Fibroblast of peridontal ligament (primary cell): ENCODE measurements around the gene ITGAX.
"Not testable (repeated sequence)": the region's sequence is repeated elsewhere in the genome, so short reads cannot be mapped to it uniquely, and the experiment has no call there.

Experiments used
- DNase-seq: peaks from one replicate; pipeline ENCODE4 v3.0.0-alpha.2; 2010; ENCODE audit errors: extremely low read depth

ITGAX gene

DNA sequence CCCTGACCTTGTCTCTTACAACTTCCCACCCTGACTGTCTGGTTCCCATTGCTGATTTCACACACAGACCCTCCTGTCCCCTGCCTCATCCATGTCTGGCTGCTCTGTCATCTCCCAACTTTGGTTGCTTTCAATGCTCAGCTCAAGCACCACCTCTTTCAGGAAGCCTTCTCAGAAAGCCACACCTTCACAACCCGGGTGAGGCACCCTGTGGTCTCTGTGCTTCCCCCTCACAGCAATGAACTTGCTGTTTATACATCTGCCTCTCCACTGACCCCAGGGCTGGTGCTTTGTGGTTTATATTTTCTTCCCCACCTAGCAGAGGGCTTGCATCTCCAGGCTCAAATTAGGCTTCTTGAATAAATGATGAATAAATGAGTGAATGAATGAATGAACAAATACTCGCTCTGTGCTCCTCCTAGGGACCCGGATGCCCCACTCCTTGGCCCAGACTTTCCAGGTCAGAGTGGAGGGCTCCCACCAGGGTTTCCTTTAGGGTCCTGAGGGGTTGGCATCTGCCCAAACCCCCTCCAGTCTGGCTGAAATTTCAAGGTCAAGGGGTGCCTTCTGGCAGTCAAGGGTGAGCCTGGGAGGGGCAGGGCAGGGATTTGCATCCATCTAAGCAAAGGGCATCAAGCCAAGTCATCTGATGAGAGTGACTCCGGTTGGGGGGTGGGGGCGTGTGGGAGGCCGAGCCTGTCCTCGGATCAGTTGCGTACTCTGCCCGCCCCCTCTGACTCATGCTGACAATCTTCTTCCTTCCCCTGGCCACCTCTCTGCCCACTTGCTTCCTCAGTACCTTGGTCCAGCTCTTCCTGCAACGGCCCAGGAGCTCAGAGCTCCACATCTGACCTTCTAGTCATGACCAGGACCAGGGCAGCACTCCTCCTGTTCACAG lies at the start of gene ITGAX:
Gene ITGAX (plus strand): TSS at position 783 of the 898 bp plus-strand sequence. CDS start 79 bp downstream, at position 862.
- no peak for DNase-seq

DNA sequence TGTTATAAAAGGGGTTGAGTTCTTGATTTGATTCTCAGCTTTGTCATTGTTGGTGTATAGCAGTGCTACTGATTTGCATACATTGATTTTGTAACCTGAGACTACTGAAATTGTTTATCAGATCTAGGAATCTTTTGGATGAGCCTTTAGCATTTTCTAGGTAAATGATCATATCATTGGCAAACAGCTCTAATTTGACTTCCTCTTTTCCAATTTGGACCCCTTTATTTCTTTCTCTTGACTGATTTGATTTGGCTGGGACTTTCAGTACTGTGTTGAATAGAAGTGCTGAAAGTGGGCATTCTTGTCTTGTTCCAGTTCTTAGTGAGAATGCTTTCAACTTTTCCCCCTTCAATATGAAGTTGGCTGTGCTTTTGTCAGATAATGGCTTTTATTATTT lies 49.8 kb upstream of the ITGAX start:
- no peak for DNase-seq

DNA sequence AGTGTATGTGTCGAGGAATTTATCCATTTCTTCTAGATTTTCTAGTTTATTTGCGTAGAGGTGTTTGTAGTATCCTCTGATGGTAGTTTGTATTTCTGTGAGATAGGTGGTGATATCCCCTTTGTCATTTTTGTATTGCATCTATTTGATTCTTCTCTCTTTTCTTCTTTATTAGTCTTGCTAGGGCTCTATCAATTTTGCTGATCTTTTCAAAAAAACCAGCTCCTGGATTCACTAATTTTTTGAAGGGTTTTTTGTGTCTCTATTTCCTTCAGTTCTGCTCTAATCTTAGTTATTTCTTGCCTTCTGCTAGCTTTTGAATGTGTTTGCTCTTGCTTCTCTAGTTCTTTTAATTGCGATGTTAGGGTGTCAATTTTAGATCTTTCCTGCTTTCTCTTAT lies 46.6 kb upstream of the ITGAX start:
- not testable (repeated sequence) for DNase-seq

DNA sequence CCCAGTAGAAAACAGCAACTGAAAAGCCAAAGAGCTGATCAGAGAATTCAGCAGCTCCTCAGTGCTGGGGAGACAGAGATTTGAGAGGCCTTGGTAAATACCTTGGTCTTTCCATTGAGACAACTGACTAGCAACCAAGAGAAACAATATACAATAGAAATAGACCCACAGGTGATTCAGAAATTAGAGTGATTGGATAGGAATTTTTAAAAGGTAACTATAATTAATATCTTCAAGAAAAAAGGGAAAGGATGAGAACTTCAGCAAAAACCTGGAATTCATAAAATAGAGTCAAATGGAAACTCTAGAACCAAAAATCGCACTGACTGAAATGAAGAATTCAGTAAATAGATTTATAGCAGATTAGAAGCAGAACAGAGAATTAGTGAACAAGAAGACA lies 32.5 kb upstream of the ITGAX start:
- no peak for DNase-seq

DNA sequence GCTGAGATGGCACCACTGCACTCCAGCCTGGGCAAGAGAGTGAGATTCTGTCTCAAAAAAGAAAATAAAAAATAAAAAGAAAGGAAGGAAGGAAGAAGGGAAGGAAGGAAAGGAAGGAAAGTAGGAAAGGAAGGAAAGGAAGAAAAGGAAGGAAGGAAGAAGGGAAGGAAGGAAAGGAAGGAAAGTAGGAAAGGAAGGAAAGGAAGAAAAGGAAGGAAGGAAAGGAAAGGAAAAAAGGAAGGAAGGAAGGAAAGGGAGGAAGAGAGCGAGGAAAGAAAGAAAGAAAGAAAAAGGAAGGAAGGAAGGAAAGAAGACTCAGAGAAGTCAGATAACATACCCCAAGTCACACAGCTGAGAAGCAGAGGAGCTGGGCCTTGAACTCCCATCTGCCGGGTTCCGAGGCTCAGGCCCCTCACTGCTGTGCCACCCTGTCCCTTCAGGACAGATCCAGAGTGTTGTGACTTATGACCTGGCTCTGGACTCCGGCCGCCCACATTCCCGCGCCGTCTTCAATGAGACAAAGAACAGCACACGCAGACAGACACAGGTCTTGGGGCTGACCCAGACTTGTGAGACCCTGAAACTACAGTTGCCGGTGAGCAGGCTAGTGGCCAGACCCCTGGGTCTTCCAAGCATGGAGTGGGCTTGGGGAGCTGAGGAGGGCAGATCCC lies 30.9 kb upstream of the ITGAX start:
- DNase-seq = no peak

DNA sequence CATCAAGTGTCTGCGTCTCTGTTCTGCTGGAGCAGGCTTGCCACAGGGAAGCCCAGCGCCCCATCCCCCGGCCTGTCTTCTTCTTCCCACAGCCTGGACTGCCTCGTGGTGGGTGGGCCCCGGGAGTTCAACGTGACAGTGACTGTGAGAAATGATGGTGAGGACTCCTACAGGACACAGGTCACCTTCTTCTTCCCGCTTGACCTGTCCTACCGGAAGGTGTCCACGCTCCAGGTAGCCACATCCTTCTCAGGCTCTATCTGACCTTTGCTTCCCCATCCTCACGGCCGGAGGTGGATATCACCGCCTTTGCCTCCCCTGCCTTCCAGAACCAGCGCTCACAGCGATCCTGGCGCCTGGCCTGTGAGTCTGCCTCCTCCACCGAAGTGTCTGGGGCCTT lies 29.8 kb upstream of the ITGAX start:
- no peak for DNase-seq

DNA sequence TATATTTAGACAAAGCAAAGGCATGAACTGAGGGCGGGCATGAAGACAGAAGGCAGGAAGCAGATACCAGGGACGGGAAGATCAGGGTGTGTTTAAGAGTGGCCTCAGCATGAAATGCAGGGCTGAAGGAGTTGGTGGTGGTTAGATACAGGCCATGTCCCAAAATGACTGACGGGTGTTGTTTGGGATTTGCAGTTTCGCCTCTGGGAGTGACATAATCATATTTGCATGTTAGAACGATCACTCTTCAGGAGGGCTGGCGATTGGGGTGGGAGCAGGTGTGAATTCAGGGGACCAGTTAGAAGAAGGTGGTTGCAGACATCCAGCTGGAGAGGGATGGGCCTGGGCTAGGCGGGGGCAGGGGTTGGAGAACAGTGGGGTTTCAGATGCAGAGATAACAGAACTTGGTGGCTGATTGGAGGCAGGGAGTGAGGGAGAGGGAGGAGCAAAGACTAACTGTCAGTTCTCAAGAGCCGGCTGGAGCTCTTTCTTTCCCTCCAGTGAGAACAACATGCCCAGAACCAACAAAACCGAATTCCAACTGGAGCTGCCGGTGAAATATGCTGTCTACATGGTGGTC lies 27.2 kb upstream of the ITGAX start:
- DNase-seq = no peak

DNA sequence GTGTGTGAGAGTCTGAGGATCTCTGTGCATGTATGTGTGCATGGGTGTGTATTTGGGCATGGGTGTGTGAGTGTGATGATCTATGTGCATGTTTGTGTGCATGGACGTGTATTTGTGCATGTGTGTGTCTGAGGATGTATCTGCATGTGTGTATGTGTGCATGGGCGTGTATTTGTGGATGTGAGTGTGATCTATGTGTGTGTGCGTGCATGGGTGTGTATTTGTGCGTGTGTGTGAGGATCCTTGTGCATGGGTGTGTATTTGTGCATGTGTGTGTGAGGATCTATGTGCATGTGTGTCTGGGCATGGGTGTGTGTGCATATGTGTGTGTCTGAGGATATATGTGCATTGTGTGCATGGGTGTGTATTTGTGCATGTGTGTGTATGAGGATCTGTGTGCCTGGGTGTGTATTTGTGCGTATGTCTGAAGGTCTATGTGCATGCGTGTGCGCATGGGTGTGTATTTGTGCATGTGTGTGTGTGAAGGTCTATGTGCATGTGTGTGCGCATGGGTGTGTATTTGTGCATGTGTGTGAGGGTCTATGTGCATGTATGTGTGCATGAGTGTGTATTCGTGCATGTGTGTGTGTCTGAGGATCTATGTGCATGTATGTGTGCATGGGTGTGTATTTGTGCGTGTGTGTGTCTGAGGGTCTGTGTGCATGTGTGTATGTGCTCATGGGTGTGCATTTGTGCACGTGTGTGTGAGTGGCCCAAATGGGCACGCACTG lies 26.5 kb upstream of the ITGAX start:
- DNase-seq = no peak

DNA sequence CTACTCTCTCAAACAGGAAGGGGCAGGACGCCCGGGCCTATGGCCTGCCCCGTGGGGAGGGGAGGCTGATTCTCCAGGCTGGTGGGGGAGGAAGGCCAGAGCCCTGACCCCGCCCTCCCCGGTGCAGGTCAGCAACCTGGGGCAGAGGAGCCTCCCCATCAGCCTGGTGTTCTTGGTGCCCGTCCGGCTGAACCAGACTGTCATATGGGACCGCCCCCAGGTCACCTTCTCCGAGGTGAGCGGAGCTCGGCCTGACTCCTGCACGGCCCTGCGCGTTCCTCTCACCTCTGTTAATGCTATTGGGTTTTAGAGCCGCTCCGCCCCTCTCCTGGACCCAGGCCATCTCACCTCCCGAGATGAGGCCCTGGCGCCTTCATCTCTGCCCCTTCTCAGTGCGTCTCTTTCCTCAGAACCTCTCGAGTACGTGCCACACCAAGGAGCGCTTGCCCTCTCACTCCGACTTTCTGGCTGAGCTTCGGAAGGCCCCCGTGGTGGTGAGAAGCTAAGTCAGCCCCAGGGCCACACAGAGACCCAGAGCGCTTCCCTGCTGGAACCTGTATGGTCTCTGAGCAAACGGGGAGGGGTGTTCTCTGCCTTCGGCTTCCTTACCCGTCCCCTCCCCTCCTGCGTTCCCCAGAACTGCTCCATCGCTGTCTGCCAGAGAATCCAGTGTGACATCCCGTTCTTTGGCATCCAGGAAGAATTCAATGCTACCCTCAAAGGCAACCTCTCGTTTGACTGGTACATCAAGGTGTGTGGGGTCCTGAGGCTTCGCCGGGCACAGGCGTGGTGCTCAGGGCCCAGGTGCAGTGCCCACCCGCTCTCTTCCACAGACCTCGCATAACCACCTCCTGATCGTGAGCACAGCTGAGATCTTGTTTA lies 25.1 kb upstream of the ITGAX start:
- no peak for DNase-seq

DNA sequence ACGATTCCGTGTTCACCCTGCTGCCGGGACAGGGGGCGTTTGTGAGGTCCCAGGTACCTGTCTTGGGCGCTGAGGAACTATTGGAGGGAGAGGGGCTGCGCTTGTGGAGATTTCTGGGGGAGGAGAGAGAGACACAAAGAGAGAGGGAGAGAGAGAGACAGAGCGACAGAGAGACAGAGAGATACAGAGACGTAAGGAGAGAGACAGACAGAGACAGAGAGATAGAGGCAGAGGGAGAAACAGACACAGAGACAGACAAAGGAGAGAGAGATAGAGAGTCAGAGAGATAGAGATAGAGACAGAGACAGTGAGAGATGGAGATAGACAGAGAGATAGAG lies 24.5 kb upstream of the ITGAX start:
- DNase-seq = no peak

DNA sequence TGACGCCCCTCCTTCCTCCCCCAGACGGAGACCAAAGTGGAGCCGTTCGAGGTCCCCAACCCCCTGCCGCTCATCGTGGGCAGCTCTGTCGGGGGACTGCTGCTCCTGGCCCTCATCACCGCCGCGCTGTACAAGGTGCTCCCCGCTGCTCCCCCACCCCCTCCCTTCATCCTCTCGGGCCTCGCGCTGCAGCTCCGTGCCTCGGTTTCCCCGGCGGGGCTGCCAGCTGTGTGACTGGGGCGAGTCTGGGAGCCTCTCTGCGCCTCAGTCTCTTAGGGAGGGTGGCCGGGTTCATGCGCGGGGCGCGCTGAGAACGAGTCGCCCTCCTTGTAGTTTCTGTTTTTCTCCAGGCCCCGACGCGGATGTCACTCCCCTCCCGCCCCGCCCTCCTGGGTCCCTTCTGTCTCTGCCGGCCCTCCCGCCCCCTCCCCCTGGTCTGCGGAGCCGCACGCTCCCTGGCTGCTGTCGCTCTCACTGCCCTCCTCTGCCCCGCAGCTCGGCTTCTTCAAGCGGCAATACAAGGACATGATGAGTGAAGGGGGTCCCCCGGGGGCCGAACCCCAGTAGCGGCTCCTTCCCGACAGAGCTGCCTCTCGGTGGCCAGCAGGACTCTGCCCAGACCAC lies 23.7 kb upstream of the ITGAX start:
- no peak for DNase-seq

DNA sequence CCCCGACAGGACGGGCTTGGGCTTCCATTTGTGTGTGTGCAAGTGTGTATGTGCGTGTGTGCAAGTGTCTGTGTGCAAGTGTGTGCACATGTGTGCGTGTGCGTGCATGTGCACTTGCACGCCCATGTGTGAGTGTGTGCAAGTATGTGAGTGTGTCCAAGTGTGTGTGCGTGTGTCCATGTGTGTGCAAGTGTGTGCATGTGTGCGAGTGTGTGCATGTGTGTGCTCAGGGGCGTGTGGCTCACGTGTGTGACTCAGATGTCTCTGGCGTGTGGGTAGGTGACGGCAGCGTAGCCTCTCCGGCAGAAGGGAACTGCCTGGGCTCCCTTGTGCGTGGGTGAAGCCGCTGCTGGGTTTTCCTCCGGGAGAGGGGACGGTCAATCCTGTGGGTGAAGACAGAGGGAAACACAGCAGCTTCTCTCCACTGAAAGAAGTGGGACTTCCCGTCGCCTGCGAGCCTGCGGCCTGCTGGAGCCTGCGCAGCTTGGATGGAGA lies 23.1 kb upstream of the ITGAX start:
- no peak for DNase-seq

DNA sequence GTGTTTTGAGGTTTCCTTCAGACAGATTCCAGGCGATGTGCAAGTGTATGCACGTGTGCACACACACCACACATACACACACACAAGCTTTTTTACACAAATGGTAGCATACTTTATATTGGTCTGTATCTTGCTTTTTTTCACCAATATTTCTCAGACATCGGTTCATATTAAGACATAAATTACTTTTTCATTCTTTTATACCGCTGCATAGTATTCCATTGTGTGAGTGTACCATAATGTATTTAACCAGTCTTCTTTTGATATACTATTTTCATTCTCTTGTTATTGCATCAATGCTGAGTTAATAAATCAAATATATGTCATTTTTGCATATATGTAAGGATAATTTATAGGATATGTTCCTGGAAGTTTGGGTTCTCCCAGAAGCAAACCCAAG lies 22.4 kb upstream of the ITGAX start:
- no peak for DNase-seq

DNA sequence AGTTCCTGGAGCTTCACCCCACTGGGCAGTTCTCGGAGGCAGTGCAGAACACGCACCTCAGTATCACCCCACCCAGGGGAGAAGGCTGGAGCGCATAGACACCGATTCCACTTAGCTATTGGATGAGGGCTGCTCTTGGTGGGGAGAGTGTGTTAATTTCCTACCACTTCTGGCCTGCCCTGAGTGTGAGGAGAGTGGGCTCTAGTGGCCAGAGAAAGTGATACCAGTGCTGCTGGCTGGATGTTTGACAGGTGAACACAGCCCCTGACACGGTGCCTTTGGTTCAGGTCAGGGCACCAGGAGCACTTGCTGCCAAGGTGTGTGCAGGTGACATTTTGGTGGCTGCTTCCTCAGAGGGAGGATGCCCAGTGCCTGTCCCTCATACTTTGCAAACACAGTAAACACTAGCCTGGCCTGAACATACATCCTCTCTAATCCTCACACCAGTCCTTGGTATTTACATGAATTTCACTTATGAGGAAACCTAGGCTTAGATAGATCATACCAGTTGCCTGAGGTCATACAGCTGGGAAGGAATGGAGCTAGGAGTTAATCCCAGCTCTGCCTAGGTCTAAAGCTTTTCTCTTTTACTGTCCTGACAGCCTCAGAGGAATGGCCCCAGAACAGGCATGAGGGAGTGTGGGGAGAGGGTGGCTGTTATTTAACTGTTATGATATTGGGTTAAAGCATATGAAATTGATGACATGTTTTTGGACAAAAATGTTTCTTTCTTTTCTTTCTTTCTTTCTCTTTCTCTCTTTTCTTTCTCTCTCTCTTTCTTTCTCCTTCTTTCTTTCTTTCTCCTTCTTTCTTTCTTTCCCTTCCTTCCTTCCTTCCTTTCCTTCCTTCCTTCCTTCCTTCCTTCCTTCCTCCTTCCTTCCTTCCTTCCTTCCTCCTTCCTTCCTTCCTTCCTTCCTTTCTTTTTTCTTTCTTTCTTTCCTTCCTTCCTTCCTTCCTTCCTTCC lies 21.0 kb upstream of the ITGAX start:
- peak; percentile 1 for DNase-seq

DNA sequence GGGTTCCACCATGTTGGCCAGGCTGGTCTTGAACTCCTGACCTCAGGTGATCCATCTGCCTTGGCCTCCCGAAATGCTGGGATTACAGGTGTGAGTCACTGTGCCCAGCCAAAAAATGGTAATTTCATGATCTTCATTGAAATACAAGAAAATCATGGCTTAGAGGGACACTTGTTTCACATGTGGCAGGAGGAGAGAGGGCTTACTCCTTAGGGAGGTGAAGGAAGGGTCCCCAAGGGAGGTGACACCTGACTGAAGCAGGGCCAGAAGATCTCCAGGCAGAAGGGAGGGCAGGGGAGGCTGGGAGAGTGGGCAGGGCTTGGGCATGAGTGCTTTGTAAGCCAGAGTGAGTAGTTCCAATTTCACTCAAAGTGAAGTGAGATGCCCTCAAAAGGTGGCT lies 20.0 kb upstream of the ITGAX start:
- no peak for DNase-seq

DNA sequence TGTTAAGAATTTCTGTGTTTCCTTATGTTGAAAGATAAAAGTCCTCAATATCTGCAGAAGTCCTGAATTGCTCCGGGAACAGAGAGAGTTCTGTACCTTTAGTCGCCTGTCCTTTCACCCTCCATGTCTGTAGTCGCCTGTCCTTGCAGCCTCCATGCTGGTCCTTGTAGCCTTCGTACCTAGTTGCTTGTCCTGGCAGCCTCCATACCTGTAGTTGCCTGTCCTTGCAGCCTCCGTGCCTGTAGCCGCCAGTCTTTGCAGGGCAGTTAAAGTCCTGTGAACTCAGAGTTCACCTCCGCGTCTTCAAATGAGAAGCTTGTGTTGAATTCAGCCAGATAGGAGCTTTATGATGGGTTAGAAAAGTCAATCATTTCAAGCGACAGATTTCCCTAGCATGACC lies 19.5 kb upstream of the ITGAX start:
- DNase-seq = no peak

DNA sequence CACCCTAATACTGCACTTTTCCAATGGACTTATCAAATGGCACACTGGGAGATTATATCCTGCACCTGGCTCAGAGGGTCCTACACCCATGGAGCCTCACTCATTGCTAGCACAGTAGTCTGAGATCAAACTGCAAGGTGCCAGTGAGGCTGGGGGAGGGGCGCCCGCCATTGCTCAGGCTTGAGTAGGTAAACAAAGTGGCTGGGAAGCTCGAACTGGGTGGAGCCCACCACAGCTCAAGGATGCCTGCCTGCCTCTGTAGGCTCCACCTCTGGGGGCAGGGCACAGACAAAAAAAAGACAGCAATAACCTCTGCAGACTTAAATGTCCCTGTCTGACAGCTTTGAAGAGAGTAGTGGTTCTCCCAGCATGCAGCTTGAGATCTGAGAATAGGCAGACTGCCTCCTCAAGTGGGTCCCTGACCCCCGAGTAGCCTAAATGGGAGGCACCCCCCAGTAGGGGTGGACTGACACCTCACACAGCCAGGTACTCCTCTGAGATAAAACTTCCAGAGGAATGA lies 16.8 kb upstream of the ITGAX start:
- not testable (repeated sequence) for DNase-seq

DNA sequence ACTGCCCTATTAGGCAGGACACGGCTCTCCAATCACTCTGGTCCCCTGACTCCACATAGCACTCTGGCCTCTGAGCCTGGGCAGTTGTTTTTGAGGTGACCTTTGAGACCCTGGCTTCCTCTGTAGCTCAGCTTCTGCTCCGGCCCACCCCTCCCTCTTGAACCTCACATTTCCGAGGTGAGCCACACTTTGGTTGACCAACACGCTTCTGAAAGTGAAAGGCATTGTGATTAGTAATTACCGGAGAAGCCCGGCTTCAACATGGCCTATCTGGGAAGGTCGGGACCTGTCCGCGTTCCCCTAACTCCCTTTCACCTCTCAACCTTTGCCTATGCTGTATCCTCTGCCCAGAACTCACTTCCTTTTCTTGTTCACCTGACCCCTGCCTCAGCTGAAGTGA lies 10.3 kb upstream of the ITGAX start:
- DNase-seq = no peak

DNA sequence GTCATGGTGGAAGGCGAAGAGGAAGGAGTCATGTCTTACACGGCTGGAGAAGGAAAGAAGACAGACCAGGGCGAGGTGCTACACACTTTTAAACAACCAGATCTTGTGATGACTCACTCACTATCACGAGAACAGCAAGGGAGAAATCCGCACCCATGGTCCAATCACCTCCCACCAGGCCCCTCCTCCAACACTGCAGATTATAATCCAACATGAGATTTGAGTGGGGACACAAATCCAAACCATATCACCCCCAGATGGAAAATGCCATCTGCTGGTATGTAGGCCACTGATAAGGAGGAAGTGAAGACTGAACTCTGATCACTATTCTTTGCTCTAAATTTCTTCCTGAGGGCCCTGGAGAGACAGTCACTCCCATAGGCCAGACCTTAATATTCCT lies 7.5 kb upstream of the ITGAX start:
- DNase-seq = no peak
